ENCODE results near the gene SCNN1A. TPM values are rescaled to one million over a fixed set of nuclear protein-coding genes. Genes with fewer than 3 reads are reported as not detected.

The SCNN1A gene
- total and polyA plus RNA-seq, 2 donors from 2014 or later: 225 to 452 TPM

DNA sequence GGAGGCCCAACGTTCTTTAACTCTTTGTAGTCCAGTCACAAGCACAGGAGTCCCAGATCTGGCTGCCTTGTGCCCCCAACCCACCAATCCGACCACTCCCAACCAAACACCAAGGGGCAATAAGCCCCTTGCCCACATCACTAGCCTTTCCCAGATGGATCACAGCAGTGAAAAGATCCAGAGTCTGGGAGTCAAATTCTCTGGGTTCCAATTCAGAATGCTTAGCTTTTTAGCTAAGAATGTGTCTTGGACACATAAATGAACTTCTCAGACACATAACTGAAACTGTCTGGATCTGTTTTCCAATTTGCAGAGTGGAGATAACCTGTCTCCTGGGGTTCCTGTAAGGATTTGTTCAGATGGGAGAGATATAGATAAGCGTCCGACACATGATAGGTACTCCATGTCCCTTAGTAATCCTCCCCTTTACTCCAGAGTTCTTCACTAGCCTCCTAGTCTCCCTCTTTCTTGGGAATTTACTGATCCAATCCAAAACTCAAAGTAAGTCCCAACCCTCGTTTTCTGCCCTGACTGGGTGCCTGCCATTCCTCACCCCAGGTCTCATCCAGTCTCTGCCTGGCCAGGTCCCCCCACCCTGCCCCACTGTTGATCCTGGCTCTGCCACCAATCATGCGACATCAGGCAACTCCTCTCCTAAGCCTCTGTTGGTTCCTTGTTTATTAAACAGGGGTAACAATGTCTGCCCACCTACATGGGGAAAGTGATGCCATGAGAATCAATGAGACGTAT is 33.0 kb downstream of the SCNN1A start:
- H3K4me1 ChIP-seq (ENCODE audit: control insufficient read depth in 2 of 3, insufficient read depth in 2 of 3, low read depth in 1 of 3, low read length in 3 of 3): peaks cover 7 to 56% (median 40%) of the 10 kb centered on the region in 3 donors
- H3K9ac ChIP-seq (ENCODE audit: low read length in 3 of 3): peak overlapping the region; percentile 56 to 99 (median 77)
- FAIRE-seq (no peak), DNase-seq (peak in 1 of 5 donors; percentile 65)
- TF ChIP-seq, protein P1, sequence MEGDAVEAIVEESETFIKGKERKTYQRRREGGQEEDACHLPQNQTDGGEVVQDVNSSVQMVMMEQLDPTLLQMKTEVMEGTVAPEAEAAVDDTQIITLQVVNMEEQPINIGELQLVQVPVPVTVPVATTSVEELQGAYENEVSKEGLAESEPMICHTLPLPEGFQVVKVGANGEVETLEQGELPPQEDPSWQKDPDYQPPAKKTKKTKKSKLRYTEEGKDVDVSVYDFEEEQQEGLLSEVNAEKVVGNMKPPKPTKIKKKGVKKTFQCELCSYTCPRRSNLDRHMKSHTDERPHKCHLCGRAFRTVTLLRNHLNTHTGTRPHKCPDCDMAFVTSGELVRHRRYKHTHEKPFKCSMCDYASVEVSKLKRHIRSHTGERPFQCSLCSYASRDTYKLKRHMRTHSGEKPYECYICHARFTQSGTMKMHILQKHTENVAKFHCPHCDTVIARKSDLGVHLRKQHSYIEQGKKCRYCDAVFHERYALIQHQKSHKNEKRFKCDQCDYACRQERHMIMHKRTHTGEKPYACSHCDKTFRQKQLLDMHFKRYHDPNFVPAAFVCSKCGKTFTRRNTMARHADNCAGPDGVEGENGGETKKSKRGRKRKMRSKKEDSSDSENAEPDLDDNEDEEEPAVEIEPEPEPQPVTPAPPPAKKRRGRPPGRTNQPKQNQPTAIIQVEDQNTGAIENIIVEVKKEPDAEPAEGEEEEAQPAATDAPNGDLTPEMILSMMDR (IDR thresholded peaks at IDR 0.05; ENCODE audit: borderline replicate concordance, extremely low read depth, insufficient read depth): no peak
- no peaks in the 10 kb centered on the region for H3K27me3 ChIP-seq (ENCODE audit: control insufficient read depth, insufficient read depth, low read length)
- H3K9me3 ChIP-seq (ENCODE audit: control insufficient read depth in 2 of 3, insufficient read depth in 1 of 3, low read length in 3 of 3): no peaks in the 10 kb centered on the region
- H3K36me3 ChIP-seq (ENCODE audit: control insufficient read depth in 2 of 3, insufficient read depth in 3 of 3, low read length in 3 of 3): peaks cover 0 to 3% (median 2%) of the 10 kb centered on the region in 3 donors
- H3K4me3 ChIP-seq (ENCODE audit: low read length in 3 of 3): peak overlapping the region; percentile 85 to 93 (median 92)
- intact Hi-C loops (cut with DNase I): no loop called here
- peak overlapping the region; percentile 99 to 100 for H3K27ac ChIP-seq (ENCODE audit: low read depth in 2 of 2, low read length in 2 of 2)

DNA sequence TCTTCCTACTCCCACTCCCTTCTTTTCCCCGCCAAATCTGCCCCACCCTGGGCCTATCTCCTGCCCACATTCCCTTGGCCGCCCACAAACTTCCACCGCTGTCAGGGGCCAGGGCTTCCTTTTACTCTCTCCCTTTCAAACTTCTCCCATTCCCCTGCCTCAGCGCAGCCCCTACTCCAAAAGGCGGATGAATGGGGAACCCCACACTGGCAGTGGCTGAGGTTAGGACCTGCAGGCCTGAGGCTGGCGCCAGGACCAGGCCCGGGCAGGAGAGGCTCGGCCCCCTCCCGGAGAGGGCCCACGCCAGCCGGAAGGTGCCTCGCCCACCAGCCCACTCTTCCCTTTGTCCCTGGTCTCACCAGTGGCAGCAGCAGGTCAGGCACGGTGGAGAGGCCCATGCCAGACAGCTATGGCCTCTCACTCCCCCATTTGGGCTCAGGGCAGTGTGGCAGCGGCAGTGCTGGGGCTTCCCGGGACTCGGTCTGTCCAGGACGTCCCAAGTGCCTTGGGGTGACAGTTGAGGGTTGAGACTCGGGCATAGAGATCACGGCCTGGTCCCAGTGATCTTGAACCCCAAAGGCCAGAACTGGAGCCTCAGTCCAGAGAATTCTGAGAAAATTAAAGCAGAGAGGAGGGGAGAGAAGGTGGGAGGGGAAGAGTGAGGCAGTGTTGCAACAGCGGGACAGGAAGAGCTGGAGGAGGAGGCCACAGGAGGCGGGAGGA is 33.8 kb downstream of the SCNN1A start, which contains the start of gene TNFRSF1A:
Gene TNFRSF1A, minus strand, starts transcription at position 660 of the 723 bp plus-strand sequence. Its CDS starts 262 bp downstream, at position 398.
- TF ChIP-seq, protein P1 (IDR thresholded peaks at IDR 0.05; ENCODE audit: borderline replicate concordance, extremely low read depth, insufficient read depth): no peak
- peaks cover 0 to 3% (median 2%) of the 10 kb centered on the region in 3 donors for H3K36me3 ChIP-seq (ENCODE audit: control insufficient read depth in 2 of 3, insufficient read depth in 3 of 3, low read length in 3 of 3)
- H3K4me3 ChIP-seq (ENCODE audit: low read length in 3 of 3): peak within 1 kb of the TSS; percentile 85 to 93 (median 92)
- DNase-seq (peak; percentile 71 to 92 (median 89)), FAIRE-seq (no peak)
- intact Hi-C loops (cut with DNase I): no loop called here
- H3K4me1 ChIP-seq (ENCODE audit: control insufficient read depth in 2 of 3, insufficient read depth in 2 of 3, low read depth in 1 of 3, low read length in 3 of 3): peaks cover 7 to 56% (median 42%) of the 10 kb centered on the region in 3 donors
- H3K27me3 ChIP-seq (ENCODE audit: control insufficient read depth, insufficient read depth, low read length): no peaks in the 10 kb centered on the region
- peak within 1 kb of the TSS; percentile 99 to 100 for H3K27ac ChIP-seq (ENCODE audit: low read depth in 2 of 2, low read length in 2 of 2)
- H3K9ac ChIP-seq (ENCODE audit: low read length in 3 of 3): peak within 1 kb of the TSS; percentile 77 to 99 (median 98)
- no peaks in the 10 kb centered on the region for H3K9me3 ChIP-seq (ENCODE audit: control insufficient read depth in 2 of 3, insufficient read depth in 1 of 3, low read length in 3 of 3)

DNA sequence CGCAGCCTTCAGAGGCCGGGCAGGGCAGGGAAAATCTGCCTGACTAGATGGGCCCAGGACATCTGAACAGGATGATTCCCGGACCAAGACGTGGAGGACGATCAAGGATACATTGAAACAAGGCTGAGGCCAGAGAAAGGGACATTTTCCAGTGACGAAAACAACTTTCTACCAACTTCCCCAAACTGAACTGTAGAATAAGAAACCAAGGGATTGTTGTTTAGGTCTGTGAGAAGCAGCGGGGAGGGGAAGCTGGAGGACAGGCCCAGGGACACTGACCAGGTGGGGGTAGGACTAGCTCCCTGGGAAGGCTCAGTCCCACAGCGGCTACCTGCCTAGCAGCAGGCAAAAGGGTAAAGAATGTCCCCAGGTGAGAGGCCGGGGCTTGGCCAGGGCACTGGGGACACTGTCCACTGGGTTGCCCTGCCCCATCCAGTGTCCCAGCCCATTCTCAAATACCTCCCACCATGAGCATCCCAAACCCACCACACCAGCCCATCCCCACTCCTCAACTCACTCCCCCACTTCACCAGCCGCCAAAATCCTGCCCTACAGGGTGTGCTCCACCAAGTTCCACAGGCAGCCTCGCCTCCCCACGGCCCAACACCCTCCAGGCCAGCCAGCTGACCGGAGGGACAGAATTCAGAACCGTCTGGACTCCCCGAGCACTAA is 34.5 kb downstream of the SCNN1A start:
- Histone ChIP-seq H3K27me3 (ENCODE audit: control insufficient read depth, insufficient read depth, low read length) (no peaks in the 10 kb centered on the region), H3K36me3 (ENCODE audit: control insufficient read depth in 2 of 3, insufficient read depth in 3 of 3, low read length in 3 of 3) (peaks cover 0 to 3% (median 2%) of the 10 kb centered on the region in 3 donors), H3K4me3 (ENCODE audit: low read length in 3 of 3) (peak overlapping the region; percentile 85 to 93 (median 92)), H3K9ac (ENCODE audit: low read length in 3 of 3) (peak overlapping the region; percentile 77 to 99 (median 98)), H3K9me3 (ENCODE audit: control insufficient read depth in 2 of 3, insufficient read depth in 1 of 3, low read length in 3 of 3) (no peaks in the 10 kb centered on the region), H3K4me1 (ENCODE audit: control insufficient read depth in 2 of 3, insufficient read depth in 2 of 3, low read depth in 1 of 3, low read length in 3 of 3) (peaks cover 7 to 51% (median 42%) of the 10 kb centered on the region in 3 donors), H3K27ac (ENCODE audit: low read depth in 2 of 2, low read length in 2 of 2) (peak overlapping the region; percentile 99 to 100)
- FAIRE-seq (no peak), DNase-seq (peak in 1 of 5 donors; percentile 71)
- intact Hi-C loops (cut with DNase I): no loop called here
- TF ChIP-seq, protein P1 (IDR thresholded peaks at IDR 0.05; ENCODE audit: borderline replicate concordance, extremely low read depth, insufficient read depth): no peak
